GM12892 (cell line): ENCODE data around the gene NCK2.
"Not testable (repeated sequence)": the region's sequence is repeated elsewhere in the genome, so short reads cannot be mapped to it uniquely, and the experiment has no call there.

Experiments used
- POLR2A ChIP-seq: IDR thresholded peaks from 2 replicates; pipeline ENCODE4 v1.6.1; 2011; ENCODE audit warnings: low read depth, low read length, control low read depth
- POLR2AphosphoS5 ChIP-seq: IDR thresholded peaks from 2 replicates; pipeline ENCODE4 v1.6.1; 2011; ENCODE audit warnings: low read depth, low read length, control low read depth
- TAF1 ChIP-seq: IDR thresholded peaks from 2 replicates; pipeline ENCODE4 v1.6.1; 2011; ENCODE audit warnings: low read depth, mild to moderate bottlenecking, control low read depth, low read length, borderline replicate concordance

DNA sequence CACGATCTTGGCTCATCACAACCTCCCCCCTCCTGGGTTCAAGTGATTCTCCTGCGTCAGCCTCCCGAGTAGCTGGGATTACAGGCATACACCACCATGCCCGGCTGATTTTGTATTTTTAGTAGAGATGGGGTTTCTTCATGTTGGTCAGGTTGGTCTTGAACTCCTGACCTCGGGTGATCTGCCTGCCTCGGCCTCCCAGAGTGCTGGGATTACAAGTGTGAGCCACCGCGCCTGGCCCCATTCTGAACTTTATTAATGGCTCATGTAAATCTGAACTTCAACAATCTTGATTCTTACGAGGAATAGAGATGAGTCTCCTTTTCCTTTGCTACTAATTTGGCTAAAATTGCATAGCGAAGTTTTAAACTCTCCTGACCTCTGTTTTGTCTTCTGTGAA, 12.2 kb downstream of the NCK2 start:
- not testable (repeated sequence) for TF ChIP-seq POLR2AphosphoS5, TAF1, POLR2A
